HG03354 (cell line): Measurements from ENCODE around the gene CDH4.
"Not testable (repeated sequence)": the region's sequence is repeated elsewhere in the genome, so short reads cannot be mapped to it uniquely, and the experiment has no call there.

Experiments
- ATAC-seq: cut with Tn5 transposase; IDR thresholded peaks from one replicate; pipeline ENCODE4 v1.9.1; 2021; ENCODE audit warnings: mild to moderate bottlenecking; ENCODE audit not compliant: unreplicated experiment, poor library complexity, severe bottlenecking

Gene CDH4

GRCh38 chr20:61397790-61398189 is 145.7 kb downstream of the CDH4 start:
- no peak for ATAC-seq

DNA sequence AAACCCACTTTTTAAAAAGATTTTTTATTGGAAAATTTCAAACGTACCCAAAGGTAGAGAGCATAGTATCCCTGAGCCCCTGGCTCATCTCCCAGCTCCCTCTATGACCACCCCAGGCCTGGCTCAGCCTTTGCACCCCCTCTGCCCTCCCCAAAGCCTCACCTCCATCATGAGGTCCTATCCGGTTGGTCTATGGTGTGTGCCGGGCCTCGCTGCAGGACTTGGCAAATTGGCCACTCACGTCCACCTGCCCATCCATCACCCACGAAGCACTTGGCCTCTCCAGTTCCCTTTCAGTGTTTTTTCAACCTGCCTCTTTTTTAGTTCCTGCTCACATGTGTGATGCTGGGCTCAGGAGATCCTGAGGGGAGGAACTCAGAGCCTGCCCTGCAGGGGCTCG is 147.4 kb downstream of the CDH4 start:
- ATAC-seq, result no peak

- no peak for ATAC-seq
These were observed 148.4 kb downstream of the CDH4 start for GRCh38 chr20:61400499-61400898.

DNA sequence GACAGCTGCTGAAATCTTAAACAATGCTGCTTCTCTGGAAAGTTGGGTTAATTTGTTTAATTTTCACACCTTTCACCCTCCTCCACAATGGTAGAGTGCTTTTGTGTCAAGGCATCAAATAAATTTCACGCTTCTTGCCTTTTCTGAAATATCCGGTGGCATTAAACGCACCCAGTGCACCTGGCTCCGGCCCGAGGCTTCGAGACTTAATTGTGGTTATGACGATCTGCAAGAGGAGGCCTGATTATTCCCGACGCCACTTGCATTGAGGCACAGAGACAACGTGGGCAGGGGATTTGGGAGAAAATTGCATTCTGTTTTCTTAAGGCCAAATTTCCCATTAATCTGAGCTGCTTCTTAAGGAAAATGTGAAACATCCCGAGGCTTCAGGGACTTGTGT is 152.2 kb downstream of the CDH4 start:
- no peak for ATAC-seq

- no peak for ATAC-seq
These were observed 152.9 kb downstream of the CDH4 start for GRCh38 chr20:61405007-61405406.

- not testable (repeated sequence) for ATAC-seq
These were observed 154.7 kb downstream of the CDH4 start for GRCh38 chr20:61406773-61407172.

DNA sequence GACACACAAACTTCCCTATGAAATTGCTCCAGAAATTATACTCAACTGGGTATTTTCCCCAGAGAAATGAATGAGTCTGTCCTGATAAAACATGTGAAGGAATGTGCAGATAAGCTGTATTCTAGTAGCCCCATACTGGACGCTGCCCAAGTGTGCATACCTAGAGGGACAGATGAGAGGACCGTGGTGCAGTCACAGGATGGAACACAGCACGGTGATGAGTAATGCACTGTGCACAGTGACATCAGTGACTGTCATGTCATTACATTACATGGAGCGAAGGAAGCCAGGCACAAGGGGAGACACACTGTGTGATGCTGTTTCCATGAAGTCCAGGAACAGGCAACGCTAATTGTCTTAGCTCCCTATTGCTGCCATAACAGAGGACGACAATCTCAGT is 155.5 kb downstream of the CDH4 start:
- no peak for ATAC-seq

- no peak for ATAC-seq
These were observed 157.1 kb downstream of the CDH4 start for GRCh38 chr20:61408951-61409740.

DNA sequence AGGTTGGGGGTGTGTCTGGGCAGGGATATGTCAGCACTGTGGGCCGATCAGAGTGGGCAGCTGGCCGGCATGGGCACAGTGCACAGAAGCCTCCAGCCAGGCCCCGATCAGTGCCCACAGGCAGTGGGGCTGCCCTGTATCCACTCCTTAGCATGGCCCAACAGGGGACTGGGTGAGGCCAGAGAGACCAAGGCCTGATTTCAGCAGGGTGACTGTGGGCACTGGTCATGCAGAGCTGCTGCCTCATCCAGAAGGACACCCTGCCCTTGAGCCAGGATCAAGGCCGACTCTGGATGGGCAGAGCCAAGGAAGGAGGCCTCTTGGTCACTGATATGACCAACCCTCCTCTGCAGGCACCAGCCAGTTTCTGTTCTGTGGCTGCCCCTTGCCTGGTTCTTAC is 159.7 kb downstream of the CDH4 start:
- no peak for ATAC-seq

DNA sequence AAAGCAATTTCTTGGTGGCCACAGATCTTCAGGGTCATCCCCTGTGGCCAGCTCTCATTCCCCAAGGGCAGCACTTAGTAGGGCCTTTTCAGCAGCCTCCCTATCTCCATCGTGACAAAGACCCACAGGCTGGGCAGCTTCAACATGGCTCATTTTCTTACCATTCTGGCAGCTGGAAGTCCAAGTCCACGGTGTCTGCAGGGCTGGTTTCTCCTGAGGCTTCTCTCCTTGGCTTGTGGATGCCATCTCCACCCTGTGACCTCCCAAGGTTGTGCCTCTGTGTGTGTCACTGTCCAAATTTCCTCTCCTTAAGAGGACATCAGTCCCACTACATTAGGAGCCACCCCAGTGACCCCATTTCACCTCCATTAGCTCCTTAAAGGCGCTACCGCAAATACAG is 161.7 kb downstream of the CDH4 start:
- ATAC-seq, result no peak

GRCh38 chr20:61414455-61414991 is 162.5 kb downstream of the CDH4 start:
- no peak for ATAC-seq

DNA sequence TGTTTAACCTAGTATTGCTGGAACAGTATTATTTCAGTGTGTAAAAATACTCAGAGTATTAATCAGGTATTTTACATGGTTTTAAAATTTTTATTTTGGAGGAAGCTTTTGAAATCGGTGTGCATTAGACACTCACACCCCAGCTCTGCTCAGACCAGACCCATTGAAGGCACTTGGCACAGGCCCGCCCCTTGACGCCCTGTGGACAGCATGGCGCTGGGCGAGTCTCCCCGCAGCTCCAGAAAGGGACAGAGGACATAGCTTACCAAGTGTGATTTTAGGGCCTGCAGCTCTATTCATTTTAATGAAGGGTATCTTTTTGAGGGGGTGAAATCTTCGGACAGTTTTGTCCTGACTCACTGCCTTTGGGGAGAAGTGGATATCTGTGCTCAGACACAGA is 164.5 kb downstream of the CDH4 start:
- ATAC-seq, result no peak

- ATAC-seq, result no peak
These were observed 165.3 kb downstream of the CDH4 start for GRCh38 chr20:61417221-61417941.

DNA sequence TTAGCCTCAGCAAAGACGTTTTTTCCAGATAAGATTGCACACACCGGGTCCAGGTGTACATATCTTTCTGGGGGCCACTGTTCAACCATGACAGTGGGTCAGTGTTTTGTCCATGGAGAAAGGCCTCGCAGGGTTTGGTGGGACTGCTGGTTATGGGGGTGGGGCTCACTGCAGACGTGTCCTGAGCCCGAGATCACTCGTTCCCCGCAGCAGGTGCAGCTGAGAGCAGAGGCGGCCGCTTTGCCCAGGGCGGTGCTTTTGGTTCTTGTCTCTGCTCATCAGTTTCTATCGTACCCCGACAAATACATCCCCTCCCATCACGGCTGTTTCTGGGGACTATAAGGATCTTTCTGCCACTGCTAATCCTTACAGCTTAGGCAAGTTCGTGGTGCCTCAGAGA is 166.9 kb downstream of the CDH4 start:
- ATAC-seq, result no peak

DNA sequence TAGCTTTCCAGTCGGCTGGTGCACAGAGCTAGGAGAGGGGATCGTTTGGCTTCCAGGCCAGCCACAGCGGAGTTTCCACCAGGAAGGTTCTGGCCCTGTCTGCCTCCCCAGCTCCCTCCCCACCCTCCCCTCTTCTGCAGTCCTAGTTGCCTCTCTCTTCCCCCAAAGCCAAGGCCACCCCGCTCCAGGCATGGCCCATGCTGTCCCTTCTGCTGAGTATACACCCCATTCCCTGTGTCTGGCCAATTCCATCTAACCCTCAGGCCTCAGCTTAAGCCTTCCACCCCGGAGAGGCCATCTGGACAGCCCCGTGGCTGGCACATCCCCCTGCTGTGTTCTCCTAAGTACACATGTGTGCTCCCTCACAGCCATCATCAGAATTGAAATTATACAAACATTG is 167.4 kb downstream of the CDH4 start:
- ATAC-seq, result no peak

- no peak for ATAC-seq
These were observed 168.0 kb downstream of the CDH4 start for GRCh38 chr20:61420056-61420455.

- ATAC-seq, result no peak
These were observed 168.7 kb downstream of the CDH4 start for GRCh38 chr20:61420781-61421180.

GRCh38 chr20:61422636-61423425 is 170.8 kb downstream of the CDH4 start:
- ATAC-seq, result no peak

DNA sequence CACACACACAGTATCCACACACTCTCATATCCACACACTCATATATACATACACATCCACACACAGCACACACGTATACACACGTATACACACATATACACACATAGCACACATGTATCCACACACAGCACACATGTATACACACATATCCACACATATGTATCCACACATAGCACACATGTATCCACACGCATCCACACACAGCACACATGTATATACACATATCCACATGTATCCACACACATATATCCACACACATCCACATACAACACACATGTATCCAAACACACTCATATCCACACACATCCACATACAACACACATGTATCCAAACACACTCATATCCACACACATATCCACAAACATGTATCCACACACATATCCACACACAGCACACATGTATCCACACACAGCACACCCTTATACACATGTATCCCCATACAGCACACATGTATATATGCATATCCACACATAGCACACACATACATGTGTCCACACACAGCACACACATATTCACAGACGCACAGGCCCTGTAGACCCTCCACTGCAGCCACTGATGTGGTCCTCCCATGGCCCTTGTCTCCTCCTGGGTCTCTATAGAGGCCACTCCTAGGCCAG is 172.1 kb downstream of the CDH4 start:
- ATAC-seq, result no peak
